Fibroblast of mammary gland (primary cell): ENCODE measurements around the gene PADI6.

Source experiments
- DNase-seq: peaks from one replicate; pipeline ENCODE4 v3.0.0-alpha.2; 2010; ENCODE audit warnings: low read depth
- H3K4me3 ChIP-seq: 2 replicates; pipeline ENCODE4 v1.5.1; 2011; ENCODE audit warnings: low read depth, mild to moderate bottlenecking, low read length, moderate library complexity; ENCODE audit not compliant: control insufficient read depth
- CTCF ChIP-seq: conservative IDR thresholded peaks from 2 replicates; pipeline ENCODE4 v1.5.1; 2011; ENCODE audit warnings: low read depth, low read length, inconsistent platforms; ENCODE audit not compliant: control insufficient read depth, insufficient read depth

The PADI6 gene

GRCh38 chr1:17355898-17356297 is 16.1 kb upstream of the PADI6 start:
- no peak for TF ChIP-seq CTCF
- no peak for DNase-seq
- H3K4me3 ChIP-seq: no peak overlapping the region

GRCh38 chr1:17356387-17357026 is 15.5 kb upstream of the PADI6 start:
- no peak for DNase-seq
- no peak overlapping the region for H3K4me3 ChIP-seq
- no peak for TF ChIP-seq CTCF

- no peak overlapping the region for H3K4me3 ChIP-seq
- DNase-seq: no peak
- TF ChIP-seq CTCF: no peak
These were observed 13.4 kb upstream of the PADI6 start for GRCh38 chr1:17358557-17358956.

GRCh38 chr1:17359031-17359430 is 13.0 kb upstream of the PADI6 start:
- no peak for DNase-seq
- no peak overlapping the region for H3K4me3 ChIP-seq
- TF ChIP-seq CTCF: no peak

- DNase-seq: no peak
- no peak for TF ChIP-seq CTCF
- no peak overlapping the region for H3K4me3 ChIP-seq
These were observed 12.2 kb upstream of the PADI6 start for GRCh38 chr1:17359808-17360207.

GRCh38 chr1:17360272-17360956 is 11.6 kb upstream of the PADI6 start:
- no peak for DNase-seq

More at GRCh38 chr1:17360272-17360956, 11.6 kb upstream of the PADI6 start:
- H3K4me3 ChIP-seq: no peak overlapping the region
- no peak for TF ChIP-seq CTCF
